GM12865 (cell line): ENCODE data around the gene UBE2N.

Experiments
- DNase-seq: peaks from one replicate; pipeline ENCODE4 v3.0.0; 2010; ENCODE audit warnings: low read depth
- H3K4me3 ChIP-seq: 2 replicates; pipeline ENCODE4 v1.5.1; 2011; ENCODE audit warnings: mild to moderate bottlenecking, low read depth, low read length, control low read depth
- CTCF ChIP-seq: IDR thresholded peaks from 2 replicates; pipeline ENCODE4 v1.5.1; 2011; ENCODE audit warnings: low read length, control low read depth, low read depth, inconsistent platforms; ENCODE audit not compliant: insufficient read depth; ENCODE audit errors: missing control alignments

Gene UBE2N

DNA sequence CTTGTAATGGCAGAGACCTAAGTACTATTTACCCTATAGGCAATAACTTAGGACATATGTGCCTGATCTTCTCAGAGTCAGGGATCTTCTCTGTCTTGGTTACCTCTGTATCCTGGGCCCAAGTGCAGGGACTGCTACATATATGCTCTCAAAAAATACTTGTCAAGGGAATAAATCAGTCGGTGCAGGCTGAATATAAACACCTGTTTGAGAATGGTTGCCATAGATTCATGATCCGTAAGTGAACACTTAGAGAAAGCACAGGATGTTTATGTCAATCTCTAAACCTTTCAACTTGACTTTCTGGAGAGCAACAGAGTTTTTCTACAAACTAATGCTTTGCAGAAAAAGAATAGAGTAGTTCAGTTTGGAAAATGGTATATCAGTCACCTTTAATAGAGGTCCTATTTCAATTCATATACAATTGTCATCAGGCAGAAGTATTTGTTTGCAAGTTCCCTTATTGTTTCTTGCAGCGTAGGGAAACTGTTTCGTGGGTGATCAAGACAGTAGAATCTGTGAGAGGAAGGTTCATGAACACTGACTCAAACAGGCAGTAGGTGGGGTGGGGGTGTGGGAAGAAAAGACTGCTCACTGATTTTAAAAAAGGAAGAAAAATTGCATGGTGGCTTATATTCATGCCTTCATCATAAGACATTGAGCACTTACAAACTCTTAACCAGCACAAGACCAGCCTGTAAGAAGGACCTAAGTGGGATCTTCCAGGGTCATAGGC lies 6.0 kb upstream of the UBE2N start:
- no peak for TF ChIP-seq CTCF
- no peak overlapping the region for H3K4me3 ChIP-seq
- DNase-seq, result no peak

GRCh38 chr12:93443576-93443975 lies 1.8 kb upstream of the UBE2N start:
- TF ChIP-seq CTCF, result no peak

DNA sequence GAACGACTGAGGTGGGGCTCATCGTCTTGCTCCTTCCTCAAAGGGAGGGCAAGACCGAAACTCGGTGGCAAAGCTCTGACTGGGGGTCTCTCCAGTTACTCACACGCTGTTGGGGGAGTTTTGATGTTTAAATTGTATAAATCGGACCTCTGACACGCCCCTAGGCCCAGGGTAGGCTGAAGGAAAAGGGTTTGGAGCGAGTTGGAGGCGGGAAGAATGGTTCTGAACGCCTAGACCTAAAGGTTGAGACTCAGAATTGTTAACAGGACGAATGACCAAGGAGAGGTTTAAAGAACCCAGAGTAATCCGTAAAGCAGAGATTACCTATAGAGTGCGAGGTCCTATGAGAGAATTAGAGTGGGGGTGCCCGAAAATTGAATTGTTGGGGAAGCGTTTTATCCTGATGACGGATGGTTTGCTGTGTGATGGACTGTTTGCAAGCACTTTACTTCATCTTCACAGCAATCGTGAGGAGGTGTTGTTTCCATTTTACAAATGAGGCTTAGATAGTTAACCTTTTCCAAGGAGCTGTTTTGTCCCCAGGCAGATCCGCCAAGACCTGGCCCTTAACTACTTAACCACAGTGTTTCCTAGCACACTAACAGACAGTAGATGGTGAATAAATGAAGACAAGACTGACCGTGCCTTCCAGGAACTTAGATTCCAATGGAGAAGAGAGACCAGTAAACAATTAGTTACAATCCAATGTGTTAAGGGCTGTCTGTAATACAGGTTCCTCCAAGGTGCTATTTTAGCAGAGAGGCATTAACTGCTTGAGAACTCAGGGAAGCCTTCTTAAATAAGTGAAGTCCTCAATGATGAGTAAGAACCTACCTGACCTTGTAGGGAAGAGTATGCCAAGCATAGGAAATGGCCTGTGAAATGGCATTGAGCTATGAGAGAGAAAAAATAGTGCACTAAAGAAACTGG lies 929 bp upstream of the UBE2N start:
- no peak for DNase-seq
- peak overlapping the region; percentile 93 for H3K4me3 ChIP-seq
- TF ChIP-seq CTCF, result no peak

More at GRCh38 chr12:93443576-93443975, 1.8 kb upstream of the UBE2N start:
- DNase-seq, result peak; percentile 52
- H3K4me3 ChIP-seq, result no peak overlapping the region

GRCh38 chr12:93441081-93441616 lies 598 bp downstream of the UBE2N start:
- H3K4me3 ChIP-seq, result peak overlapping the region; percentile 93
- peak; percentile 51 for DNase-seq
- no peak for TF ChIP-seq CTCF

- H3K4me3 ChIP-seq, result peak overlapping the region; percentile 93
- no peak for DNase-seq
- no peak for TF ChIP-seq CTCF
Measured at GRCh38 chr12:93440043-93440835, 1.5 kb downstream of the UBE2N start.

GRCh38 chr12:93438266-93439050 lies 3.3 kb downstream of the UBE2N start:
- H3K4me3 ChIP-seq, result peak overlapping the region; percentile 93
- DNase-seq, result no peak
- no peak for TF ChIP-seq CTCF
